SK-N-SH treated with all-trans-retinoic acid at 6 μM for 48 hours (cell line): ENCODE measurements around the gene MYL6.

Experiments
- ATAC-seq: fragments of 200-7000 bp; cut with Tn5 transposase; 3 replicates; pipeline ENCODE4 v1.9.1; 2020; ENCODE audit warnings: mild to moderate bottlenecking, moderate library complexity
- ARNTL ChIP-seq: fragments of 450-650 bp; formaldehyde crosslinking; IDR thresholded peaks from 2 replicates; pipeline ENCODE4 v1.5.0; 2020; ENCODE audit warnings: low read depth, mild to moderate bottlenecking, moderate library complexity, borderline replicate concordance
- BACH2 ChIP-seq: fragments of 250-450 bp; sonication (Bioruptor Pico); IDR thresholded peaks from 2 replicates; pipeline ENCODE4 v1.9.0; 2021; ENCODE audit warnings: mild to moderate bottlenecking, borderline replicate concordance
- CSDC2 ChIP-seq: fragments of 250-450 bp; sonication (Bioruptor Pico); IDR thresholded peaks from 2 replicates; pipeline ENCODE4 v1.5.0; 2020; ENCODE audit warnings: mild to moderate bottlenecking, moderate library complexity
- ESRRG ChIP-seq: fragments of 250-450 bp; sonication (Bioruptor Pico); IDR thresholded peaks from 2 replicates; pipeline ENCODE4 v1.6.1; 2021; ENCODE audit warnings: mild to moderate bottlenecking
- GLIS3 ChIP-seq: fragments of 250-450 bp; sonication (Bioruptor Pico); IDR thresholded peaks from 2 replicates; pipeline ENCODE4 v1.5.0; 2020; ENCODE audit warnings: mild to moderate bottlenecking, moderate library complexity
- OSR1 ChIP-seq: fragments of 250-450 bp; sonication (Bioruptor Pico); IDR thresholded peaks from 2 replicates; pipeline ENCODE4 v1.8.0; 2022; ENCODE audit warnings: moderate library complexity, mild to moderate bottlenecking, inconsistent platforms
- PPARA ChIP-seq: fragments of 250-450 bp; sonication (Bioruptor Pico); IDR thresholded peaks from 2 replicates; pipeline ENCODE4 v1.5.0; 2020; ENCODE audit warnings: mild to moderate bottlenecking, borderline replicate concordance
- RARB ChIP-seq: fragments of 250-450 bp; sonication (Bioruptor Pico); IDR thresholded peaks from 2 replicates; pipeline ENCODE4 v1.8.0; 2021; ENCODE audit warnings: mild to moderate bottlenecking, moderate library complexity
- TCF4 ChIP-seq: fragments of 250-450 bp; sonication (Bioruptor Pico); IDR thresholded peaks from 2 replicates; pipeline ENCODE4 v1.8.0; 2021; ENCODE audit warnings: mild to moderate bottlenecking, moderate library complexity, borderline replicate concordance
- TOX ChIP-seq: fragments of 250-450 bp; sonication (Bioruptor Pico); IDR thresholded peaks from 2 replicates; pipeline ENCODE4 v1.8.0; 2021; ENCODE audit warnings: mild to moderate bottlenecking, moderate library complexity, borderline replicate concordance
- ZFP3 ChIP-seq: fragments of 250-450 bp; sonication (Bioruptor Pico); IDR thresholded peaks from 2 replicates; pipeline ENCODE4 v1.5.0; 2020; ENCODE audit warnings: mild to moderate bottlenecking, moderate library complexity
- ZFP30 ChIP-seq: fragments of 450-650 bp; formaldehyde crosslinking; IDR thresholded peaks from 2 replicates; pipeline ENCODE4 v1.5.0; 2022; ENCODE audit warnings: mild to moderate bottlenecking, moderate library complexity
- ZNF565 ChIP-seq: fragments of 450-650 bp; formaldehyde crosslinking; conservative IDR thresholded peaks from 2 replicates; pipeline ENCODE4 v1.5.0; 2020; ENCODE audit warnings: low read depth, mild to moderate bottlenecking, moderate library complexity
- ZNF70 ChIP-seq: fragments of 450-650 bp; formaldehyde crosslinking; IDR thresholded peaks from 2 replicates; pipeline ENCODE4 v1.5.0; 2020; ENCODE audit warnings: mild to moderate bottlenecking, moderate library complexity
- ZNF8 ChIP-seq: fragments of 450-650 bp; formaldehyde crosslinking; IDR thresholded peaks from 2 replicates; pipeline ENCODE4 v1.5.0; 2020; ENCODE audit warnings: mild to moderate bottlenecking, moderate library complexity
- TF ChIP-seq, protein P1 (sequence below): fragments of 250-450 bp; sonication (Bioruptor Pico); IDR thresholded peaks from 2 replicates; pipeline ENCODE4 v1.8.0; 2020; ENCODE audit warnings: mild to moderate bottlenecking, moderate library complexity, borderline replicate concordance
- TF ChIP-seq, protein P2 (sequence below): fragments of 250-450 bp; sonication (Bioruptor Pico); IDR thresholded peaks from 2 replicates; pipeline ENCODE4 v1.5.0; 2020; ENCODE audit warnings: mild to moderate bottlenecking, moderate library complexity
- TF ChIP-seq, protein P3 (sequence below): fragments of 250-450 bp; sonication (Bioruptor Pico); IDR thresholded peaks from 2 replicates; pipeline ENCODE4 v1.5.1; 2021; ENCODE audit warnings: mild to moderate bottlenecking, moderate library complexity
- TF ChIP-seq, protein P4 (sequence below): fragments of 250-450 bp; sonication (Bioruptor Pico); IDR thresholded peaks from 2 replicates; pipeline ENCODE4 v1.8.0; 2021; ENCODE audit warnings: low read depth, mild to moderate bottlenecking, moderate library complexity, borderline replicate concordance
- TF ChIP-seq, protein P5 (sequence below): fragments of 250-450 bp; sonication (Bioruptor Pico); IDR thresholded peaks from 2 replicates; pipeline ENCODE4 v1.5.1; 2020; ENCODE audit warnings: low read depth, mild to moderate bottlenecking, moderate library complexity

The MYL6 gene

DNA sequence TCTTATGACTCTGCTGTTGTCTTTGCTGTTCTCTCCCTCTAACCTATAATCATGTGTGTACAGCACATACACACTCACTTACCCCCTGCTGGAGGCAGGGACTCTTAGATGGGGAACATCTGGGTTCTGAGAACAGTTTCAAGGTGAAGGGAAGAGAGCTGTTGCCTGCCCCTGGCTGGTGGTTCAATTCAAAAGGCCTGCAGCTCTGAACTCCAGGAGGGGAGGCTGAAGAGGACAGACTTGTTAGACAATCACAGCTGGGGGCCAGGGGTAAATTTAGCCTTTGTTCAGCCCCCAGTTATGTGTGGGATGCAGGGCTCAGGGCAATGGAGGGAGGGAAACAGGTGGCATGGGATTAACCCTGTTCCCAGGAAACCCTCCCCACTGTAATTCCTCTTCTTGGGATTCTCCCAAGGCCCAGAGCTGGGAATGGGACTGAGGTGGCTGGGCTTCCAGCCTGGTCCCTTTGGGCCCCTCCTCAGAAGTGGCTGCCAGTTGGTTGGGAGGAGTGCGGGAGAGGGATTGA, 3.9 kb upstream of the MYL6 start:
- ATAC-seq = no peak

DNA sequence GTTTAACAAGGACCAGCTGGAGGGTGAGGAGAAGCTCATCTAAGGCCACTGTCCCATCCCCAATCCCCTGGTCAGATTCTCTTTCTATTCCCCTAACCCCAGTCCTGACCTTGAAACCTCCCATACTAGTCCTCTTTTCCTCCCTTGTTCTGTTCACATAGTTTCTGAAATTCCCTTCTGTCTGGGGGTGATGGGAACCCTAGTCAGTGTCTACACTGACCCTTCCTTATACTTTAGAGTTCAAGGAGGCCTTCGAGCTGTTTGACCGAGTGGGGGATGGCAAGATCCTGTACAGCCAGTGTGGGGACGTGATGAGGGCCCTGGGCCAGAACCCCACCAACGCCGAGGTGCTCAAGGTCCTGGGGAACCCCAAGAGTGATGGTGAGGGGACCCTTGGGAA, 3.3 kb upstream of the MYL6 start:
- ATAC-seq = no peak
- TF ChIP-seq CSDC2 (CRISPR knock-in tag) (no peak), ZNF565 (CRISPR knock-in tag) (no peak), RARB (CRISPR knock-in tag) (no peak)
- TF ChIP-seq, protein P1, sequence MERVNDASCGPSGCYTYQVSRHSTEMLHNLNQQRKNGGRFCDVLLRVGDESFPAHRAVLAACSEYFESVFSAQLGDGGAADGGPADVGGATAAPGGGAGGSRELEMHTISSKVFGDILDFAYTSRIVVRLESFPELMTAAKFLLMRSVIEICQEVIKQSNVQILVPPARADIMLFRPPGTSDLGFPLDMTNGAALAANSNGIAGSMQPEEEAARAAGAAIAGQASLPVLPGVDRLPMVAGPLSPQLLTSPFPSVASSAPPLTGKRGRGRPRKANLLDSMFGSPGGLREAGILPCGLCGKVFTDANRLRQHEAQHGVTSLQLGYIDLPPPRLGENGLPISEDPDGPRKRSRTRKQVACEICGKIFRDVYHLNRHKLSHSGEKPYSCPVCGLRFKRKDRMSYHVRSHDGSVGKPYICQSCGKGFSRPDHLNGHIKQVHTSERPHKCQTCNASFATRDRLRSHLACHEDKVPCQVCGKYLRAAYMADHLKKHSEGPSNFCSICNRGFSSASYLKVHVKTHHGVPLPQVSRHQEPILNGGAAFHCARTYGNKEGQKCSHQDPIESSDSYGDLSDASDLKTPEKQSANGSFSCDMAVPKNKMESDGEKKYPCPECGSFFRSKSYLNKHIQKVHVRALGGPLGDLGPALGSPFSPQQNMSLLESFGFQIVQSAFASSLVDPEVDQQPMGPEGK (CRISPR knock-in tag) = no peak
- TF ChIP-seq, protein P2, sequence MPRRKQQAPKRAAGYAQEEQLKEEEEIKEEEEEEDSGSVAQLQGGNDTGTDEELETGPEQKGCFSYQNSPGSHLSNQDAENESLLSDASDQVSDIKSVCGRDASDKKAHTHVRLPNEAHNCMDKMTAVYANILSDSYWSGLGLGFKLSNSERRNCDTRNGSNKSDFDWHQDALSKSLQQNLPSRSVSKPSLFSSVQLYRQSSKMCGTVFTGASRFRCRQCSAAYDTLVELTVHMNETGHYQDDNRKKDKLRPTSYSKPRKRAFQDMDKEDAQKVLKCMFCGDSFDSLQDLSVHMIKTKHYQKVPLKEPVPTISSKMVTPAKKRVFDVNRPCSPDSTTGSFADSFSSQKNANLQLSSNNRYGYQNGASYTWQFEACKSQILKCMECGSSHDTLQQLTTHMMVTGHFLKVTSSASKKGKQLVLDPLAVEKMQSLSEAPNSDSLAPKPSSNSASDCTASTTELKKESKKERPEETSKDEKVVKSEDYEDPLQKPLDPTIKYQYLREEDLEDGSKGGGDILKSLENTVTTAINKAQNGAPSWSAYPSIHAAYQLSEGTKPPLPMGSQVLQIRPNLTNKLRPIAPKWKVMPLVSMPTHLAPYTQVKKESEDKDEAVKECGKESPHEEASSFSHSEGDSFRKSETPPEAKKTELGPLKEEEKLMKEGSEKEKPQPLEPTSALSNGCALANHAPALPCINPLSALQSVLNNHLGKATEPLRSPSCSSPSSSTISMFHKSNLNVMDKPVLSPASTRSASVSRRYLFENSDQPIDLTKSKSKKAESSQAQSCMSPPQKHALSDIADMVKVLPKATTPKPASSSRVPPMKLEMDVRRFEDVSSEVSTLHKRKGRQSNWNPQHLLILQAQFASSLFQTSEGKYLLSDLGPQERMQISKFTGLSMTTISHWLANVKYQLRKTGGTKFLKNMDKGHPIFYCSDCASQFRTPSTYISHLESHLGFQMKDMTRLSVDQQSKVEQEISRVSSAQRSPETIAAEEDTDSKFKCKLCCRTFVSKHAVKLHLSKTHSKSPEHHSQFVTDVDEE (CRISPR knock-in tag) = no peak

More for the DNA sequence above, 3.9 kb upstream of the MYL6 start:
- TF ChIP-seq TCF4 (CRISPR knock-in tag) (no peak), TOX (CRISPR knock-in tag) (no peak), ZNF70 (CRISPR knock-in tag) (no peak), ZFP30 (CRISPR knock-in tag) (no peak), PPARA (CRISPR knock-in tag) (no peak), ESRRG (CRISPR knock-in tag) (no peak), ZNF8 (CRISPR knock-in tag) (no peak), ZNF565 (CRISPR knock-in tag) (no peak), ZFP3 (CRISPR knock-in tag) (no peak), OSR1 (no peak), BACH2 (no peak), ARNTL (no peak), GLIS3 (CRISPR knock-in tag) (no peak)
- TF ChIP-seq, protein P3, sequence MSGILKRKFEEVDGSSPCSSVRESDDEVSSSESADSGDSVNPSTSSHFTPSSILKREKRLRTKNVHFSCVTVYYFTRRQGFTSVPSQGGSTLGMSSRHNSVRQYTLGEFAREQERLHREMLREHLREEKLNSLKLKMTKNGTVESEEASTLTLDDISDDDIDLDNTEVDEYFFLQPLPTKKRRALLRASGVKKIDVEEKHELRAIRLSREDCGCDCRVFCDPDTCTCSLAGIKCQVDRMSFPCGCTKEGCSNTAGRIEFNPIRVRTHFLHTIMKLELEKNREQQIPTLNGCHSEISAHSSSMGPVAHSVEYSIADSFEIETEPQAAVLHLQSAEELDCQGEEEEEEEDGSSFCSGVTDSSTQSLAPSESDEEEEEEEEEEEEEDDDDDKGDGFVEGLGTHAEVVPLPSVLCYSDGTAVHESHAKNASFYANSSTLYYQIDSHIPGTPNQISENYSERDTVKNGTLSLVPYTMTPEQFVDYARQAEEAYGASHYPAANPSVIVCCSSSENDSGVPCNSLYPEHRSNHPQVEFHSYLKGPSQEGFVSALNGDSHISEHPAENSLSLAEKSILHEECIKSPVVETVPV (CRISPR knock-in tag) = no peak
- TF ChIP-seq, protein P4, sequence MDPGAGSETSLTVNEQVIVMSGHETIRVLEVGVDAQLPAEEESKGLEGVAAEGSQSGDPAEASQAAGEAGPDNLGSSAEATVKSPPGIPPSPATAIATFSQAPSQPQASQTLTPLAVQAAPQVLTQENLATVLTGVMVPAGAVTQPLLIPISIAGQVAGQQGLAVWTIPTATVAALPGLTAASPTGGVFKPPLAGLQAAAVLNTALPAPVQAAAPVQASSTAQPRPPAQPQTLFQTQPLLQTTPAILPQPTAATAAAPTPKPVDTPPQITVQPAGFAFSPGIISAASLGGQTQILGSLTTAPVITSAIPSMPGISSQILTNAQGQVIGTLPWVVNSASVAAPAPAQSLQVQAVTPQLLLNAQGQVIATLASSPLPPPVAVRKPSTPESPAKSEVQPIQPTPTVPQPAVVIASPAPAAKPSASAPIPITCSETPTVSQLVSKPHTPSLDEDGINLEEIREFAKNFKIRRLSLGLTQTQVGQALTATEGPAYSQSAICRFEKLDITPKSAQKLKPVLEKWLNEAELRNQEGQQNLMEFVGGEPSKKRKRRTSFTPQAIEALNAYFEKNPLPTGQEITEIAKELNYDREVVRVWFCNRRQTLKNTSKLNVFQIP (CRISPR knock-in tag) = no peak
- TF ChIP-seq, protein P1 (CRISPR knock-in tag) = no peak
- TF ChIP-seq, protein P5, sequence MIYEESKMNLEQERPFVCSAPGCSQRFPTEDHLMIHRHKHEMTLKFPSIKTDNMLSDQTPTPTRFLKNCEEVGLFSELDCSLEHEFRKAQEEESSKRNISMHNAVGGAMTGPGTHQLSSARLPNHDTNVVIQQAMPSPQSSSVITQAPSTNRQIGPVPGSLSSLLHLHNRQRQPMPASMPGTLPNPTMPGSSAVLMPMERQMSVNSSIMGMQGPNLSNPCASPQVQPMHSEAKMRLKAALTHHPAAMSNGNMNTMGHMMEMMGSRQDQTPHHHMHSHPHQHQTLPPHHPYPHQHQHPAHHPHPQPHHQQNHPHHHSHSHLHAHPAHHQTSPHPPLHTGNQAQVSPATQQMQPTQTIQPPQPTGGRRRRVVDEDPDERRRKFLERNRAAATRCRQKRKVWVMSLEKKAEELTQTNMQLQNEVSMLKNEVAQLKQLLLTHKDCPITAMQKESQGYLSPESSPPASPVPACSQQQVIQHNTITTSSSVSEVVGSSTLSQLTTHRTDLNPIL (CRISPR knock-in tag) = no peak
- TF ChIP-seq, protein P2 (CRISPR knock-in tag) = no peak
